Retina (tissue), 1 donor: ENCODE data around the gene NTNG1.
"Not testable (repeated sequence)": the region's sequence is repeated elsewhere in the genome, so short reads cannot be mapped to it uniquely, and the experiment has no call there.

Experiments used
- DNase-seq: peaks from one replicate; pipeline ENCODE4 v3.0.0-alpha.2; 2016

NTNG1 gene

GRCh38 chr1:107140703-107141490 lies at the start of gene NTNG1:
Gene NTNG1 (plus strand): TSS chr1:107141039.
- DNase-seq = no peak

GRCh38 chr1:107091418-107091817 lies 49.4 kb upstream of the NTNG1 start:
- DNase-seq = no peak

GRCh38 chr1:107093395-107093794 lies 47.4 kb upstream of the NTNG1 start:
- DNase-seq = not testable (repeated sequence)

GRCh38 chr1:107095647-107096046 lies 45.2 kb upstream of the NTNG1 start:
- no peak for DNase-seq

GRCh38 chr1:107096690-107097089 lies 44.1 kb upstream of the NTNG1 start:
- no peak for DNase-seq

- no peak for DNase-seq
These were observed 41.9 kb upstream of the NTNG1 start for GRCh38 chr1:107098961-107099360.

GRCh38 chr1:107100331-107100984 lies 40.4 kb upstream of the NTNG1 start:
- DNase-seq = no peak

GRCh38 chr1:107105914-107106313 lies 34.9 kb upstream of the NTNG1 start:
- no peak for DNase-seq

GRCh38 chr1:107110326-107110725 lies 30.5 kb upstream of the NTNG1 start:
- peak; percentile 4 for DNase-seq

GRCh38 chr1:107116306-107116790 lies 24.5 kb upstream of the NTNG1 start:
- no peak for DNase-seq

- no peak for DNase-seq
These were observed 18.6 kb upstream of the NTNG1 start for GRCh38 chr1:107122225-107122624.

- no peak for DNase-seq
These were observed 17.1 kb upstream of the NTNG1 start for GRCh38 chr1:107123741-107124140.

GRCh38 chr1:107124694-107125093 lies 16.1 kb upstream of the NTNG1 start:
- DNase-seq = no peak

GRCh38 chr1:107132195-107132594 lies 8.6 kb upstream of the NTNG1 start:
- no peak for DNase-seq

- DNase-seq = no peak
These were observed 8.1 kb upstream of the NTNG1 start for GRCh38 chr1:107132780-107133179.

GRCh38 chr1:107135463-107135862 lies 5.4 kb upstream of the NTNG1 start:
- no peak for DNase-seq

- DNase-seq = no peak
These were observed 2.7 kb upstream of the NTNG1 start for GRCh38 chr1:107138166-107138565.

- DNase-seq = peak; percentile 6
These were observed 1.9 kb upstream of the NTNG1 start for GRCh38 chr1:107138767-107139445.

- DNase-seq = peak; percentile 88
These were observed 771 bp upstream of the NTNG1 start for GRCh38 chr1:107139833-107140702.

GRCh38 chr1:107141491-107142126 lies 770 bp downstream of the NTNG1 start:
- peak; percentile 80 for DNase-seq

GRCh38 chr1:107142140-107142542 lies 1.3 kb downstream of the NTNG1 start:
- peak; percentile 73 for DNase-seq

GRCh38 chr1:107142666-107143065 lies 1.8 kb downstream of the NTNG1 start:
- no peak for DNase-seq
